Measurements from ENCODE around the gene SCLY.
A peak's percentile ranks its signal among the peaks of the same experiment; 100 is the strongest.

The SCLY gene

DNA sequence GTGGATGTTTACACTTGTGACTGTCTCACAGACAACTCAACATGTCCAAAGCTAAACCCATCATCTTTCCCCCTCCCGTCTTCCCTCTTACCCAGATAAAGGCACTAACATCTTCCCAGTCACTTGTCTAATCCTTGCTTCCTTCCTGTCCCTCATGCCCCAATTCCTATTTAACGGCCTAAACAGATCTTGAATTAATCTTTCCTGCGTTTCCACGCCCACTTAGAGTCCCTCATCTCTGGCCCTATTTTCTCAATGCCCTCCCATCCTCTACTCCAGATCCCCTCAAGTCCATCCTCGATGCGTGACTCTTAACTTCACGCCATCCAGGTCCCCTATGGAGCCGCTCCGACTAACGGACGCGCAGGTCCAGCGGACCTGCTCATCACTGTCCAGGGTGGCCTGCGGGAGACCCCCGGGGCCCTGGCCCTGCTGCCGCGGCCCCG, 682 bp upstream of the SCLY start:
- Histone ChIP-seq H2AFZ (peak overlapping the region; percentile 99), H3K4me3 (ENCODE audit: low read depth, low read length) (peak overlapping the region; percentile 91), H3K79me2 (no peaks in the 10 kb centered on the region), H3K27ac (peak overlapping the region; percentile 92), H3K9me3 (ENCODE audit: control insufficient read depth, low read length) (no peaks in the 10 kb centered on the region), H3K27me3 (ENCODE audit: control insufficient read depth, insufficient read depth, low read length) (no peaks in the 10 kb centered on the region), H3K4me2 (ENCODE audit: low read length) (peak overlapping the region; percentile 85), H3K9ac (peak overlapping the region; percentile 73), H3K36me3 (ENCODE audit: control insufficient read depth, insufficient read depth, low read length) (no peaks in the 10 kb centered on the region), H3K4me1 (peaks cover 19% of the 10 kb centered on the region)
- TF ChIP-seq, protein P1, sequence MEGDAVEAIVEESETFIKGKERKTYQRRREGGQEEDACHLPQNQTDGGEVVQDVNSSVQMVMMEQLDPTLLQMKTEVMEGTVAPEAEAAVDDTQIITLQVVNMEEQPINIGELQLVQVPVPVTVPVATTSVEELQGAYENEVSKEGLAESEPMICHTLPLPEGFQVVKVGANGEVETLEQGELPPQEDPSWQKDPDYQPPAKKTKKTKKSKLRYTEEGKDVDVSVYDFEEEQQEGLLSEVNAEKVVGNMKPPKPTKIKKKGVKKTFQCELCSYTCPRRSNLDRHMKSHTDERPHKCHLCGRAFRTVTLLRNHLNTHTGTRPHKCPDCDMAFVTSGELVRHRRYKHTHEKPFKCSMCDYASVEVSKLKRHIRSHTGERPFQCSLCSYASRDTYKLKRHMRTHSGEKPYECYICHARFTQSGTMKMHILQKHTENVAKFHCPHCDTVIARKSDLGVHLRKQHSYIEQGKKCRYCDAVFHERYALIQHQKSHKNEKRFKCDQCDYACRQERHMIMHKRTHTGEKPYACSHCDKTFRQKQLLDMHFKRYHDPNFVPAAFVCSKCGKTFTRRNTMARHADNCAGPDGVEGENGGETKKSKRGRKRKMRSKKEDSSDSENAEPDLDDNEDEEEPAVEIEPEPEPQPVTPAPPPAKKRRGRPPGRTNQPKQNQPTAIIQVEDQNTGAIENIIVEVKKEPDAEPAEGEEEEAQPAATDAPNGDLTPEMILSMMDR (IDR thresholded peaks at IDR 0.05), result no peak

DNA sequence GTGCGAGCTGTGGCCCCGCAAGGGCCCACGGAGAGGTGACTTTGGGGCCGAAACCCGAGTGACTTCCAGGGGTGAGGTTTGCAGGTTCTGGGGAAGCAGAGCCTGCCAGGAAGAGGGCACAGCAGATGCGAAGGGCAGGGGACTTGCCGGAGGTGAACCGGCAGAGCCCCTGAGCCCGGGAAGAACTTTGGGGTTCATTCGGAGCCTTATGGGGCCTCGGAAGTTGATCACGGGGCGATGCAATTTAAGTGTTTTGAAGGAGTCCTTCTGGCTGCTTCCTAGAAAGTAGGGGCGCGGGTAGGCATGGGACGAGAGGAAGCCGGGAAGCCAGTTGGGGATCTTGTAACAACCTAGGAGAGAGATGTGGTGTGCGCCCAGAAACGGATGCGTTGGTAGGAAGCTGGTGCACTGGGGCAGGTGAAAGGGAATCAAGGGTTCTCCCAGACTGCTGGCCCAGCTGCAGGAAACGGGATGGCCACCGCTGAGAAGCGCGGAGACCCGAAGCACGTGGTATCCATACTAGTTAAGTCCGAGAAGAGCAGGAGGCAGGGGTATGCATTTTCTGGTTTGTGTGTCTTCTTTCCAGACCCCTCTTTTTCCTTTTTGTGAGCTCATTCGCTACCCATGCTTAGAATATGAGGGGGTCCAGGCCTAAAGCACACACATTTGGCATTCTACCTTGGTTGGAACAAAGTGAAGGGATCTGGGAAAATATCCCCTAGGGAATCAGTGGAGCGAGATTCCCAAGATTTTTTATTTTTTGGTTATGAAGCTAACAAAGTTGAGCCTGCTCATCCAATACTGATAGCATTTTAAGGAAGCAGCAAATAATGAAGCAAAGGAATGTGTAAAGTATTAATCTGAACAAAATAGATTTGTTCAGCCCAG, 758 bp downstream of the SCLY start:
- H3K4me2 ChIP-seq (ENCODE audit: low read length), result peak overlapping the region; percentile 77
- peak overlapping the region; percentile 91 for H3K4me3 ChIP-seq (ENCODE audit: low read depth, low read length)
- no peaks in the 10 kb centered on the region for H3K9me3 ChIP-seq (ENCODE audit: control insufficient read depth, low read length)
- peak overlapping the region; percentile 4 for H3K9ac ChIP-seq
- H3K27me3 ChIP-seq (ENCODE audit: control insufficient read depth, insufficient read depth, low read length), result no peaks in the 10 kb centered on the region
- peak overlapping the region; percentile 82 for H2AFZ ChIP-seq
- H3K79me2 ChIP-seq, result no peaks in the 10 kb centered on the region
- TF ChIP-seq, protein P1 (IDR thresholded peaks at IDR 0.05), result no peak
- H3K27ac ChIP-seq, result peak overlapping the region; percentile 92
- no peaks in the 10 kb centered on the region for H3K36me3 ChIP-seq (ENCODE audit: control insufficient read depth, insufficient read depth, low read length)
- H3K4me1 ChIP-seq, result peaks cover 19% of the 10 kb centered on the region

DNA sequence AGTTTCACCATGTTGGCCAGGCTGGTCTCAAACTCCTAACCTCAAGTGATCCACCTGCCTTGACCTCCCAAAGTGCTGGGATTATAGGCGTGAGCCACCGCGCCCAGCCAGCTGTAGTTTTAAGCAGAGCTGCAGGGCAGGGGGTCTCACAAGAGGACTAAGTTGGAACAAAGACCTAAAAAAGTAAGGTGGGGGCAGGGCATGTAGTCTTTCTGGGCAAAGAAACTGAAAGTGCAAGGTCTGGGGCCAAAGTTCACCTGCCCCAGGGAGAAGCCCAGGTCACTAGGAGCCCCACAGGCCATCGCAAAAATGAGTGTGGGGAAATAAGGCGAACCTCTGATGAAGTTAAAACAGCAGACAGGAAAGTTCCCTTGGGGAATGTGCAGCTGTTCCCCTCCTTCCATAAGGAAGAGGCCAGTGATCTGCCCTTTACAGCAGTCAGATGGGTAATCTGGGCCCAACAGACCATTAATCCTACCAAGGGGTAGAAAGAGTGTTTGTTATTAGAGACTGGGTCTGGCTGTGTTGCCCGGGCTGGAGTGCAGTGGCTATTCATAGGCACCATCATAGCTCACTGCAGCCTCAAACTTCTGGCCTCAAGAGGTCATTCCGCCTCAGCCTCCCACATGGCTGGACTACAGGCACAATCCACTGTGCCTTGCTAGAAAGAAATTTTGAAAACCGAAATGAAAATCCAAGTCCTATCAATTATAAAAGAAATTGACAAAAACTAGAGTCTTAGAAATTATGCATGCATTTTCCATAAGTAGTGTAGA, 2.8 kb downstream of the SCLY start:
- Histone ChIP-seq H2AFZ (no peak overlapping the region), H3K9me3 (ENCODE audit: control insufficient read depth, low read length) (no peaks in the 10 kb centered on the region), H3K4me3 (ENCODE audit: low read depth, low read length) (no peak overlapping the region), H3K27ac (peak overlapping the region; percentile 13), H3K27me3 (ENCODE audit: control insufficient read depth, insufficient read depth, low read length) (no peaks in the 10 kb centered on the region), H3K4me2 (ENCODE audit: low read length) (no peak overlapping the region), H3K36me3 (ENCODE audit: control insufficient read depth, insufficient read depth, low read length) (no peaks in the 10 kb centered on the region), H3K9ac (no peak overlapping the region), H3K4me1 (peaks cover 19% of the 10 kb centered on the region), H3K79me2 (no peaks in the 10 kb centered on the region)
- TF ChIP-seq, protein P1 (IDR thresholded peaks at IDR 0.05), result no peak

DNA sequence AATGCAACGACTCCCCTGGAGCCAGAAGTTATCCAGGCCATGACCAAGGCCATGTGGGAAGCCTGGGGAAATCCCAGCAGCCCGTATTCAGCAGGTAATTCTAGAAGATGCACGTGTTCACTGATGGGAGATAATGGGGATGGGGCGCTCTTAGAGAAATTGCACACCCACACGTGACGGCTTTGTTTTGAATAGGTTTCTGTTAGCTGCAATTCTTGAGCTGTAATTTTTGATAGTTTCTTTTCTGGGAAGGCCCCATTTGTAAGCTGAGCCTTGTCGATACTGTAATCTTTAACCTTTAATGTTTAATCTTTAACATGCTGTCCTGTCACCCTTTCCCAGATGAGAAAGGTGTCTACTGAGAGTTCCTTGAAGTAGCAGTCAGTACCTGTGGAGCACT, 3.6 kb downstream of the SCLY start:
- H3K9ac ChIP-seq, result no peak overlapping the region
- H3K9me3 ChIP-seq (ENCODE audit: control insufficient read depth, low read length), result no peaks in the 10 kb centered on the region
- H3K4me3 ChIP-seq (ENCODE audit: low read depth, low read length), result no peak overlapping the region
- peak overlapping the region; percentile 23 for H3K4me2 ChIP-seq (ENCODE audit: low read length)
- no peaks in the 10 kb centered on the region for H3K79me2 ChIP-seq
- H3K36me3 ChIP-seq (ENCODE audit: control insufficient read depth, insufficient read depth, low read length), result no peaks in the 10 kb centered on the region
- peak overlapping the region; percentile 13 for H3K27ac ChIP-seq
- H3K27me3 ChIP-seq (ENCODE audit: control insufficient read depth, insufficient read depth, low read length), result no peaks in the 10 kb centered on the region
- peak overlapping the region; percentile 9 for H2AFZ ChIP-seq
- peaks cover 17% of the 10 kb centered on the region for H3K4me1 ChIP-seq
- TF ChIP-seq, protein P1 (IDR thresholded peaks at IDR 0.05), result no peak
